NT2/D1 (cell line): ENCODE measurements around the gene ASCL2.

Source experiments
- YY1 ChIP-seq: IDR thresholded peaks from 2 replicates; pipeline ENCODE4 v1.6.1; 2011; ENCODE audit not compliant: insufficient read length, insufficient read depth
- ZNF274 ChIP-seq: IDR thresholded peaks from 2 replicates; pipeline ENCODE4 v1.6.1; 2011; ENCODE audit warnings: mild to moderate bottlenecking, low read depth, low read length

DNA sequence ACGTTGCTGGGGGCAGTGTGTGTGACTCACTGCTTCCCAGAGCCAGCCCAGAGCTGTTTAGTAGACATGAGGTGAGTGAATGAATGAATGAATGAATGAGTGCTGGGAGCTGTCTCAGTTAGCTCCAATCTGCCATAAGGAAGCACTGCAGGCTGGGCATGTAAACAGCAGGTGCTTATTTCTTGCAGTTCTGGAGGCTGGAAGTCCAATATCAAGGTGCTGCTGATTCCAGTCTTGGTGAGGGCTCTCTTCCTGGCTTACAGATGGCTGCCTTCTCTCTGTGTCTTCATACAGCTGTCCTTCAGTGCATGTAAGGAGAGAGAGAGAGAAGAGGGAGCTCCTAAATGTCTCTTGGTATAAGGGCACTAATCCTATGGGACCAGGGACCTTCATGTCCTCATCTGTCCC lies 27.2 kb upstream of the ASCL2 start:
- TF ChIP-seq YY1 (no peak), ZNF274 (no peak)
